ENCODE measurements around the gene ARHGAP10. TPM values are rescaled to one million over a fixed set of nuclear protein-coding genes. Genes with fewer than 3 reads are reported as not detected.

Gene ARHGAP10
- total RNA-seq, 4 donors from 2014 or later = 153 to 404 (median 215) TPM

- no peak overlapping the region for H3K27ac ChIP-seq
- no peaks in the 10 kb centered on the region for H3K27me3 ChIP-seq
- H3K36me3 ChIP-seq = peaks cover 0 to 50% of the 10 kb centered on the region in 2 donors
- TF ChIP-seq POLR2AphosphoS5 (IDR thresholded peaks at IDR 0.05) = no peak
- no peak for ATAC-seq
- H3K4me3 ChIP-seq = no peak overlapping the region
- H3K4me1 ChIP-seq = peaks cover 7 to 52% (median 11%) of the 10 kb centered on the region in 3 donors
- H3K9me3 ChIP-seq = no peaks in the 10 kb centered on the region
- 89 to 100% methylated on average over 3 to 4 of the region's 4 CpGs for WGBS, 2 donors (ENCODE audit: low coverage in 1 of 2)
Measured at GRCh38 chr4:147923854-147924253, 192.0 kb downstream of the ARHGAP10 start.

GRCh38 chr4:147924604-147925412 is 192.9 kb downstream of the ARHGAP10 start:
- Histone ChIP-seq H3K27me3 (no peaks in the 10 kb centered on the region), H3K4me1 (peaks cover 7 to 62% (median 11%) of the 10 kb centered on the region in 3 donors), H3K27ac (no peak overlapping the region), H3K36me3 (peaks cover 0 to 42% of the 10 kb centered on the region in 2 donors), H3K9me3 (no peaks in the 10 kb centered on the region), H3K4me3 (no peak overlapping the region)
- 26 to 32% methylated on average over 3 of the region's 3 CpGs for WGBS, 2 donors (ENCODE audit: low coverage in 1 of 2)
- no peak for TF ChIP-seq POLR2AphosphoS5 (IDR thresholded peaks at IDR 0.05)
- TF ChIP-seq EP300 (IDR thresholded peaks at IDR 0.05) = no peak
- TF ChIP-seq POLR2A (IDR thresholded peaks at IDR 0.05) = no peak
- TF ChIP-seq CTCF (IDR thresholded peaks at IDR 0.05) = peak in 2 of 4 experiments; percentile 19 to 36
- ATAC-seq = no peak

DNA sequence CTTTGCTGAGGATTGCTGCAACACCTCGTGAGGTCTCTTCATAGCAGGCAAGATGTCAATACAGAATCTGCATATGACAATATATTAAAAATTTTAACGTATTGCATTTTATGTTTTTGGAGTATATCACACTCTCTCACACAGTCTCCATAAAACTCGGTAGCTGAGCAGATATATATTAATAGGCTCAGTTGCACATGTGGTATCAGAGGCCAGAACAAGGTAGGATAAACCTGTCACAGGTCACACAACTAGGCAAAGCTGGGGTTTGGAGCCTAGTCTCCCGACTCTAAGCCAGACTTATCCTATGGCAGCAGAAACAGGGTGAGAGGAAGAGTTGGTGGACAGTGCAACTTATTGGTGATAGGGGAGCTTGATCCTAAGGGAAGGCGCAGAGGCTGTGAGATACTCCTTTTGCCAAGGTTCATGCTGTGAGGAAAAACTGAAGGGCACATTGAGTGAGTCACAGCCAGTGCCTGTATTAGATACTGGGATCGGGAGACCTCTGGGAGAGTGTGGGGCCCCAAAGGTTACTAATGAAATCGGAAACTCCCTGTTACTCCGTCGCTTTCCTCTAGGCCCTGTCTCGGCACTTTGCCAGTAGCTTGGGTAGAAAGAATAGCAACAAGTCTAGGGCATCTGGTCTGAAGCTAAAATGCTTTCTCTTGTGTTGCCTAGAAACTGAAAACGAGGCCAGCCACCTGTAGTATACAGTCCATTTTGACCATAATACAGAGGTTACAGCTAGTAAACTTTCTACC is 195.7 kb downstream of the ARHGAP10 start:
- H3K4me1 ChIP-seq = peaks cover 7 to 67% (median 11%) of the 10 kb centered on the region in 3 donors
- ATAC-seq = no peak
- H3K27ac ChIP-seq = peak overlapping the region in 3 of 4 donors; percentile 0 to 52 (median 44)
- H3K27me3 ChIP-seq = no peaks in the 10 kb centered on the region
- TF ChIP-seq EP300 (IDR thresholded peaks at IDR 0.05) = no peak
- TF ChIP-seq POLR2AphosphoS5 (IDR thresholded peaks at IDR 0.05) = peak; percentile 16
- no peaks in the 10 kb centered on the region for H3K9me3 ChIP-seq
- no peak overlapping the region for H3K4me3 ChIP-seq
- 49 to 69% methylated on average over 8 to 9 of the region's 11 CpGs for WGBS, 2 donors (ENCODE audit: low coverage in 1 of 2)
- peaks cover 2 to 38% of the 10 kb centered on the region in 2 donors for H3K36me3 ChIP-seq

DNA sequence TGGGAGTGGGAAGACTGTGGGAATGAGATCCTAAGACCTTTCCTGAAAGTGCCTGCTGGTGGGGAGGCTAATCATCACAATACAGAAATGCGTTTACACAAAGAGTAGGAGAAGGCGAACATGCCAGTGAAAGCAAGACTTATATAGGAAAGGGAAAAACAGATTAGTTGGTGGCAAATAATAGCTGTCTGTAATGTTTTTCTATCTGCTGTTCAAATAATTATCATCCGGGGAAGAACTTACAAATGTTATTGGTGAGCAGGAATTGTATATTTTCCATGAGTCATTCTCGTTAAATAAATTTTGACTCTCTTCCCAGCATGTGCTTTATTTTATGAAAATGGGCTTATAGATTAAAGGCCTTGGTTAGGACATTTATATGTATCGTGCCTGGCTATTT is 196.5 kb downstream of the ARHGAP10 start:
- TF ChIP-seq POLR2A (IDR thresholded peaks at IDR 0.05) = no peak
- no peak for TF ChIP-seq POLR2AphosphoS5 (IDR thresholded peaks at IDR 0.05)
- TF ChIP-seq EP300 (IDR thresholded peaks at IDR 0.05) = no peak
- TF ChIP-seq CTCF (IDR thresholded peaks at IDR 0.05) = no peak
- Histone ChIP-seq H3K4me3 (no peak overlapping the region), H3K4me1 (peaks cover 7 to 69% (median 11%) of the 10 kb centered on the region in 3 donors), H3K27ac (peak overlapping the region in 3 of 4 donors; percentile 0 to 44 (median 17)), H3K36me3 (peaks cover 2 to 45% of the 10 kb centered on the region in 2 donors), H3K9me3 (no peaks in the 10 kb centered on the region), H3K27me3 (no peaks in the 10 kb centered on the region)
- 17 to 47% methylated on average over 5 of the region's 5 CpGs for WGBS, 2 donors (ENCODE audit: low coverage in 1 of 2)
- ATAC-seq = no peak

DNA sequence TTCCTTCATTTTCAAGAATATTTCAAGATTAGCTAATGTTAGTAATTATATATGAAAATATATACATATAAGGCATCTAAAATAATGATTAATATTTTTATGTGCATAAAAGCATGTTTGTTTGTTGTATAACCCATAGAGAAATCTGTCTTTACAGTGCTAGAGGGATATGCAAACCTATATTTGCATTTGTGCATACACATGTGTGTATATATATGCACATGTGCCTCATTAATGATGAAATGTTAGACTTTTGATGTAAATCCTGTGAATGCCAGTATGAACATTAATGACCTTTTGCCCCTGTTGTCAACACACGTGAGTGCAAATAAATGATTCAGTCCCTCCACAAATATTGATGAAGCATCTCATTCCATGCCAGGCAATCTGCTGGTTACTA is 197.9 kb downstream of the ARHGAP10 start:
- ATAC-seq = no peak
- Histone ChIP-seq H3K36me3 (peaks cover 2 to 58% of the 10 kb centered on the region in 2 donors), H3K27me3 (no peaks in the 10 kb centered on the region), H3K27ac (no peak overlapping the region), H3K4me1 (peaks cover 5 to 59% (median 11%) of the 10 kb centered on the region in 3 donors), H3K9me3 (no peaks in the 10 kb centered on the region), H3K4me3 (no peak overlapping the region)
- WGBS, 2 donors (ENCODE audit: low coverage in 1 of 2) = 20 to 47% methylated on average over 1 of the region's 1 CpG
- no peak for TF ChIP-seq POLR2AphosphoS5 (IDR thresholded peaks at IDR 0.05)
- TF ChIP-seq POLR2A (IDR thresholded peaks at IDR 0.05) = no peak
- no peak for TF ChIP-seq EP300 (IDR thresholded peaks at IDR 0.05)
- no peak for TF ChIP-seq CTCF (IDR thresholded peaks at IDR 0.05)

All from gastroesophageal sphincter (tissue), 4 donors.